DMS153 treated with DMSO at 0.1 percent for 48 hours (cell line): ENCODE results near the gene SRPK2.

ENCODE experiments used
- DNase-seq: peaks from one replicate; lab custom pipeline; 2025; ENCODE audit not compliant: unreplicated experiment; lab: John Stamatoyannopoulos, UW

SRPK2 gene

GRCh38 chr7:105149827-105150226 is 238.9 kb downstream of the SRPK2 start:
- DNase-seq, result no peak

- DNase-seq, result no peak
Observed at GRCh38 chr7:105141068-105141467, 247.7 kb downstream of the SRPK2 start.

- DNase-seq, result no peak
Observed at GRCh38 chr7:105139381-105139780, 249.3 kb downstream of the SRPK2 start.

- DNase-seq, result no peak
Observed at GRCh38 chr7:105137898-105138297, 250.8 kb downstream of the SRPK2 start.

- DNase-seq, result no peak
Observed at GRCh38 chr7:105136221-105136620, 252.5 kb downstream of the SRPK2 start.

- no peak for DNase-seq
Observed at GRCh38 chr7:105133986-105134655, 254.6 kb downstream of the SRPK2 start.

- DNase-seq, result no peak
Observed at GRCh38 chr7:105133358-105133757, 255.4 kb downstream of the SRPK2 start.

GRCh38 chr7:105132835-105133234 is 255.9 kb downstream of the SRPK2 start:
- no peak for DNase-seq

GRCh38 chr7:105132335-105132734 is 256.4 kb downstream of the SRPK2 start:
- no peak for DNase-seq

GRCh38 chr7:105131890-105132289 is 256.8 kb downstream of the SRPK2 start:
- DNase-seq, result no peak

- no peak for DNase-seq
Observed at GRCh38 chr7:105131033-105131656, 257.6 kb downstream of the SRPK2 start.

- DNase-seq, result no peak
Observed at GRCh38 chr7:105130580-105130979, 258.1 kb downstream of the SRPK2 start.

- no peak for DNase-seq
Observed at GRCh38 chr7:105130048-105130447, 258.7 kb downstream of the SRPK2 start.

- DNase-seq, result no peak
Observed at GRCh38 chr7:105127179-105127578, 261.5 kb downstream of the SRPK2 start.

- DNase-seq, result no peak
Observed at GRCh38 chr7:105126436-105126975, 262.2 kb downstream of the SRPK2 start.

- DNase-seq, result no peak
Observed at GRCh38 chr7:105125745-105126144, 263.0 kb downstream of the SRPK2 start.

GRCh38 chr7:105122619-105123018 is 266.1 kb downstream of the SRPK2 start:
- no peak for DNase-seq

- no peak for DNase-seq
Observed at GRCh38 chr7:105118612-105119600, 269.8 kb downstream of the SRPK2 start.

GRCh38 chr7:105112440-105113418 is 276.0 kb downstream of the SRPK2 start:
- DNase-seq, result no peak

GRCh38 chr7:105107458-105107857 is 281.3 kb downstream of the SRPK2 start:
- no peak for DNase-seq
